GM19193 (cell line): ENCODE measurements around the gene SLC2A1.

Experiments
- POLR2A ChIP-seq: IDR thresholded peaks from 4 replicates; pipeline ENCODE4 v1.6.1; 2011; ENCODE audit not compliant: insufficient read depth, insufficient read length; ENCODE audit errors: extremely low read depth

SLC2A1 gene

GRCh38 chr1:42943166-42943565, 15.5 kb downstream of the SLC2A1 start:
- TF ChIP-seq POLR2A: no peak

GRCh38 chr1:42942444-42942843, 16.2 kb downstream of the SLC2A1 start:
- TF ChIP-seq POLR2A: no peak

- no peak for TF ChIP-seq POLR2A
These were observed 16.9 kb downstream of the SLC2A1 start for GRCh38 chr1:42941640-42942330.

GRCh38 chr1:42940851-42941639, 17.6 kb downstream of the SLC2A1 start:
- TF ChIP-seq POLR2A: no peak

GRCh38 chr1:42938645-42939615, 19.7 kb downstream of the SLC2A1 start:
- TF ChIP-seq POLR2A: no peak

- no peak for TF ChIP-seq POLR2A
These were observed 20.6 kb downstream of the SLC2A1 start for GRCh38 chr1:42937836-42938644.

- no peak for TF ChIP-seq POLR2A
These were observed 21.4 kb downstream of the SLC2A1 start for GRCh38 chr1:42937141-42937696.

- TF ChIP-seq POLR2A: no peak
These were observed 22.2 kb downstream of the SLC2A1 start for GRCh38 chr1:42936309-42937078.

GRCh38 chr1:42935971-42936308, 22.7 kb downstream of the SLC2A1 start:
- no peak for TF ChIP-seq POLR2A

- no peak for TF ChIP-seq POLR2A
These were observed 23.3 kb downstream of the SLC2A1 start for GRCh38 chr1:42935313-42935895.

- TF ChIP-seq POLR2A: no peak
These were observed 23.9 kb downstream of the SLC2A1 start for GRCh38 chr1:42934541-42935312.
